ENCODE measurements around the gene KDM4C.

The KDM4C gene

DNA sequence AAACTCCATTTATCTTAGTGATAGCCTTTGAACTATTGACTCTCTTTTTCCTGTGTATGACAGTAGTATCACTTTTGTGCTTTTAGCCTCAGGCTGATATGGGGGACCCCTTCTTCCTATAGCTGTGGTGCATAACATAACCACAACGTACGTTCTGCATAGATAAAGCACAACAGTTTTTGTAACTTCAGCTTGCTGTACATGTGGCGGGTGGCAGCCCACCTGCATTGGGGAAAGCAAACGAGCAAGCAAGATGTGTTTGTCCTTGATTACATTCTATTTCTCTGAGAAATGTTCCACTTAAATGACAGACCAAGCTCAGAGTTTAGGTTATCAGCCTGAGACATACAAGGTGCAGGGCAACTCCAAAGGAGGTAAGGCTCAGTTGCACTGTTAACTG lies 309.4 kb downstream of the KDM4C start:
- DNase-seq, result no peak

DNA sequence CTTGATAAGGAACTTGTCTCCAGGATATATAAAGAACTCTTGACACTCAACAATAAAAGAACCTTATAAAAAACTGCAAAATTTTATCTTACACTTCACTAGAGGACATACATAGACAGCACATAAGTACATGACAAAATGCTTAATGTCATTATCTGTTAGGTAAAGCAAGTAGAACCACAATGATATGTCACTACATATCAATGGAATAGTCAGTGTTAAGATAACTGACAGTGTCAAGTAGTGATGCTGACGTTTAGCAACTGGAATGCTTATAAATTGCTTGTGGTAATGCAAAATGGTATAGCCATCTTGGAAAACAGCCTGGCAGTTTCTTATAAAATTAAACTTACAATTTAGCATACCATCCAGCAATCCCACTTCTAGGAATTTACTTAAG lies 314.1 kb downstream of the KDM4C start:
- no peak for DNase-seq

DNA sequence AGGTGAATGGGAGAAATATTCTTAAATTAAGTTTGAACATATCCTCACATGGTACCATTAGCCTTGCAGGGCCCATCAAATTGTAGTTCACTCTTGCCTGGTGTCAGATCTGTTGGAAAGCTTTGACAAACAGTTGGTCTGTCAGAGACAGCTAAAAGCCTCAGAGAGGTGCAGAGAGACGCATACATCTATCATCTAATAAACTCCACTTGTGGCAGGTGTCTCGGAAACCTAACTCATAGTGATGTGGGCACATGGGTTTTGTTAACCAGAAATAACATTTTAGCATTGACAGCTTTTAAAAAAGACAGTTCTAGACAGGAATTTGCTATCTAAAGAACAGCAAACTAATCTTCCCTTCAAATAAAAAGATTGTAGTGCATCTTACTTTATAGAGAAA lies 315.9 kb downstream of the KDM4C start:
- DNase-seq, result no peak

DNA sequence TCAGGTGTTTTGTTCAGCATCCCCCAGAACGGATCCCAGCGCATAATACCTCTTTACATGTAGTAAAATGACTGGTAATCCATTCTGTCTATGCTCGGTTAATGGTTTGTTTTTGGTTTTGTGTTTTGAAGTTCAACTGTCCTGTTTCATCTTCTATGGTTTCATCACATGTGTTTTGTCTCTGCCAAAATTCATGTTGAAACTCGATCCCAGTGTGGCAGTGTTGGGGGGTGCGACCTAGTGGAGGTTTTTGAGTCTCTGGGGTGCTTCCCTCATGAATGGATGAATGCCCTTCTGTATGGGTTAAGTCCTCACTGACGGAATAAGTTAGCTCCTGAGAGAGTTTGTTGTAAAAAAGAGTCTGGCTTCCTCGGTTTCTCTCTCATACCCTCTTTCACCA lies 317.4 kb downstream of the KDM4C start:
- DNase-seq, result no peak

DNA sequence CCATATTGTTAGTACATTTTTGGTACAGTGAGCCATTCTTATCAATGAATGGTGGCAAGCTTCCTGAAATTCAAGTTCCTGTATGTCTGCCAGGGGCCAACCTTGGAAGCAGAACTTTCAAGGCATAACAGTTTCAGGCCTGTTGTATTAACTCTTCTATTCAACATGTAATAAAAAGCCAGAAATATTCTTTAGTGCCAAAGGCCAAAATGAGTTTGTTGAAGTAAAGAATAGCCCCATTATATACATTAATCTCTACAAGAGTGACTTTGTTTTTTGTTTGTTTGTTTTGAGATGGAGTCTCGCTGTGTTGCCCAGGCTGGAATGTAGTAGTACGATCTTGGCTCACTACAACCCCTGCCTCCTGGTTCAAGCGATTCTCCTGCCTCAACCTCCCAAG lies 321.3 kb downstream of the KDM4C start:
- no peak for DNase-seq

DNA sequence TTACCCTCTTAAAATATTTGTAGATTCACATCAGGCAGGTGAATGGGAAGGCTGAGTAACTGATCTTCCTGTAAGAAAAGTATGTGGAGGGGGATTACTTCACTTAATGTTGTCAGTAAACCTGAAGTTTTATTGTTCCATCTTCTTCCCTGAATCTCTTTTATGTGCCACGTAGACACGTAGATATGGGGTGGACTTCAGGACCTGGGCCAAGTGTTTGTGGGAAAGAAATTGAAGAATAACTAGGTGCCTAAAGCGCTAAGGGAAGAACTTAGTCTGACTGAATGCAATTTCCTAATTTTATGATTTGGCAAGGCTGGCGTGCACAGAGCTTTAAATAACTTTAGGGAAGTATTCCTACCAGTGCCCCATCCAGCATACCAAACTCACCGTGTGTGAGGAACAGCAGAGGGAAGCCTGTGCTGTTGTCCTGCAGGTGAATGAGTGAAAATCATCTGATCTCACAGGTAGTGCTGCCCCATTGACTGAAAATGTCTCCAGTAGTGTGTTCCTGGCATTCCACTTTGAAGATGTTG lies 323.4 kb downstream of the KDM4C start:
- no peak for DNase-seq

DNA sequence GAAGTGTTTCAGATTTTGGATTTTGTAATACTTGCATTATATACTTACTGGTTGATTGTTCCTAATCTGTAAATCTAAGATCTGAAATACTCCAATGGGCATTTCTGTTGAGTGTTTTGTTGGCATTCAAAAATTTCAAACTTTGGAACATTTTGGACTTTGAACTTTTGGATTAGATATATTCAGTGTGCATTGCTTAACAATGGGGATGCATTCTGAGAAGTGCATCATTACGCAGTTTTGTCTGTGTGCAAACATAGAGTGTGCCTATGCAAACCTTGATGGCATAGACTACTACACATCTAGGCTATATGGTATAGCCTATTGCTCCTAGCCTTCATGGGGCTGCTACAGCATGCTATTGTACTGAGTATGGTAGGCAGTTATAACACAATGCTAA lies 325.4 kb downstream of the KDM4C start:
- DNase-seq, result no peak

DNA sequence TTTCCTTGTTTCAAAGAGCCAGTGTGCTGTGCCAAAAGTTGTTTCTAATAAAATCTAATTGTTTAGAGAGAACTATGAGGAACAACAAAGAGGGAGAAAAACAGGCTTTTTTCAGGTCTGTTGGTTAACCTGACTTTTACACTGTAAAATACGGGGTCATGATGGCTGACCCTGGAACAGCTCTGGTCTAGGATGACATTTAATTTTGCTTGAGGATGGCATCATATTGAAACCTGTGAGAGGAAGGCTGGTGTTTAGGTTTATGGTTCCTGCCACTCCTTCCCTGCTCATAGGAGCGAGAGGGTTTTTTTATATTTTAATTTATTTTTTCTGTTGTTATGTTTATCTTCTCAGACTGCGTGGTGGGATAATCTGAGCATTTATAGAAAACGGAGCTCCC lies 327.6 kb downstream of the KDM4C start:
- no peak for DNase-seq

DNA sequence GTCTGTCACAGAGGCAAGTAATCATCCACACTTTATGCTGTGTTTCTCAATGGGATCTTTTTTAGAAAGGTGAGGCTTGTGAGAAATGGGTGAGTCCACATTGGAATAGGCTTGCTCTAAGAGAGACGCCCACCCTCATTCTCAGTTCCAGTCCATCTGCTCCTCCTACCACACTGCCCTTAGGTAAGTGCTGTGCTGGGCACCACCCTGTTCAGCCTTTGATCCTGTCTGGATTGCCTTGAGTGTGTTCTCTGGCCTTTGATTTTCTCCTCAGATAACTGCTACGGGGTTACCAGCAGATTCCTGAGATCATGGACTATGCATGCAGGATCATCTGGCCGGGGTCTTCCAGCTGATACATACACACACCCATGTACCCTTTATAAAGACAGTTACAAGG lies 328.6 kb downstream of the KDM4C start:
- no peak for DNase-seq

DNA sequence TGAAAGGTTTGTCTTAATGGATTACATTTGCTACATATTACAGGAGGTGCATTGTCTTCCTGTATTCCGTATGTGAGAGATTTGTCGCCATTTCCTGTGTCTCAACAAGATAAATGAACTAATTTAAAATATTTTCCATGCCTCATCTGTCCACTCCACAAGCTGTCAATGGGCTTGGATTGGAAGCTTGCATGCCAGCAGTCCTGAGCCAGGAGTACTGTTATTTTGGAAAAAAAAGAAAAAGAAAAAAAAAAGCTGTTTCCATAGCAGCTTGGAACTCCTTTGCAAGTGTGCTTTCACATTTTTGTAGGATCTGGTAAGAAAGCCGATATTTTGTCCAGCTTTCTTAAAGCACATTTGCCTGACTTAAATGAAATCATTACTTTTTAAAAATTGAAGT lies 330.8 kb downstream of the KDM4C start:
- DNase-seq, result no peak

DNA sequence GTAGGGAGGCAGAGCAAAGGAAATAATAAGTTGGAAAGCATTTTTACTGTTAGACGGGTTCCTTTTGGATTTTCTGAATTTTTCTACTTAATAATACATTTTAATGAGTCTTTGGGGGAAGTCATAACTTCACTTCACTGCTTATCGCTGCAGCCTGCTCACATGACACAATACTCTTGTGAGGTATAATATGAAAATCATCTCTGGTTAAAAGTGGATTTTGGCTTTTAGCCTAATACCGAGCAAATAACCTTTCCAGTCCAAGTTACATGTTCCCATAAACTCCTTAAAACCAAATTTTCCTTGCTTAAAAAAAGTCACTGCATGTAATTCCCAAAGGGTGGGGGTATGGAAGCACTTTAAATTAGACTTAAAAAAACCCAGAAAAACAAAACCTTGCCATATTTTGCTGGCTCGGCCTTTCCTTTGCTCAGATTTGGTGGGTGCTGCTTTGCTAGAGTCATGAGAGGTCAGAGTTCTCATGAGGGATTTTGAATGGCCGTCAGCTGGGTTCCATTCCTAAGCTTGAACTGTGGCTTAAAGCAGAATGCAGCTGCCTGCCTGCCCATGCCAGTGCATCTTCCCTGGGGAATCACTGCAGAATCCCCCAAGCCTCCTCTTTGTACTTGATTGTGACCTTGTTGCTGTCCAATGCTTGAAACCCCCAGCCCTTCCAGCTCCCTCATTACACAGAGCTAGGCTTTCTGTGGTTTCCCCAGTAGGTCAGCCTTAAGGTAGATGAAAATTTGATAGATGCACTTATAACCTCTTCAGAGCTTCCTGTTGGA lies 331.8 kb downstream of the KDM4C start:
- no peak for DNase-seq

DNA sequence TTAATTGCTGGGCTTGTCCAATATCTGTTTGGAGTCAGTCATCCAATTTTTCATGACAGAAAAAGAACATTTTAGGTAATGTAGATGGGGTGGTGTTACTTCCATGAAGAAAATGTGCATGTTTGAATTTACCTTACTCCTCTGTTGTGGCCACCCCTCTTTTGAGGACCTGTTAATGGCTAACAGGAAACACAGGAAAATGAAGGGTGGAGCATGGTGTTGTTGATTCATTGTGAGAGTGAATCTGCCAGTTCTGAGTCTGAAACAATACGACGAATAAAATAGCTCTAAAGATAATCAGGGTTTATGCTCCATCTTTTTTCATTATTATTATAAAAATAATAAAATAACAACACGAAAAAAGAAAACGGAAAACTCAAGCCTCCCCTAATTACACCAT lies 335.3 kb downstream of the KDM4C start:
- DNase-seq, result no peak

DNA sequence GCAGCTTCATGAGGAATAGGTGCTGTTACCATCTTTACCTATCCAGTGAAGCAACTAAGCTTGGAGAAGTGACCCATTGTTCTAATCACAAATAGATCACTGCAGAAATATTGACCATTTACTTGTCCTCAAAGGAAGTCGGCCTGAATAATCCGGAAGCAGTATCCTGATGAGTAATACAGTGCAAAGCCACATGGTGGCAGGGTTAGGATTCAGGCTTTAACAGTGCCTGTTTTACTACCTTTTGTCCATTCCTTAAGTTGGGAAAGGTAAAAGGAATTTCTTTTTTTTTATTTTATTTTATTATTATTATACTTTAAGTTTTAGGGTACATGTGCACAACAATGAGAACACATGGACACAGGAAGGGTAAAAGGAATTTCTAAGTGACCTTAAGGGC lies 336.3 kb downstream of the KDM4C start:
- peak in 2 of 3 experiments; percentile 14 to 34 for DNase-seq

DNA sequence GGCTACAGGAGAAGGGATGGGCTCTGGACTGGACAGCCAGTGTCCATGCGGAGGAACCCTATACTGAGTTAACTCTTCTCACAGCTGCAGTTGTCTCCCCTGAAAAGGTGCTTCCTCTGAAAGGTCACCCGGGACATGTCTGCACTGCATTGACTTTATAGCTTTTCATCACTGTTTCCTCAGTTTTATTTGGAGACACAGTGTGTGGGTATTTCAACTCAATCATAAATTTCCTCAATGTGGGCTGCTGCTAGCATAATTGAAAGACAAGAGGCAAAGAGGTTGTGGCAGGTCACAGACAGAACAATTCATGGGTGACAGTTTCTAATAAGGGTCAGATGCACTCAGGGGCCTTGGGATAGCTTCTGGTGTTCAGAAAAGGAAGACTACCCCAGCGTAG lies 336.8 kb downstream of the KDM4C start:
- no peak for DNase-seq

DNA sequence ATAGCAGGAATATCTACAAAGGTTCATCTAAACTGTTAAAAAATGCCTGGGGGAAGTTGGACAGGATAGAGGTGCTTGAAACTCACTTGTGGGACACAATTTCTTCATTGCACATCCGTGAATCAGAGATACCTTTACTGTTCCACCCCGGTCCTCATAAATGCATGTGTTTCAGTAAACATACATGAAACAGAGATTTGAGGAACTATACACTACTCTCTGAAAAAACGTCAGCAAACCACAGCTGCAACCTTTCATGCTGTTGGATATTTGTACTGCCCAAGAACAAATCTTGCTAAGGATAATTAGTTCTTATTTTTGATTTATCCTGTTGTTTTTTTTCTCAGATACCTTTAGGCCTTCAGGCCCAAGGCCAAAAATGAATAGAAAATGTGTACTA lies 337.3 kb downstream of the KDM4C start:
- no peak for DNase-seq

DNA sequence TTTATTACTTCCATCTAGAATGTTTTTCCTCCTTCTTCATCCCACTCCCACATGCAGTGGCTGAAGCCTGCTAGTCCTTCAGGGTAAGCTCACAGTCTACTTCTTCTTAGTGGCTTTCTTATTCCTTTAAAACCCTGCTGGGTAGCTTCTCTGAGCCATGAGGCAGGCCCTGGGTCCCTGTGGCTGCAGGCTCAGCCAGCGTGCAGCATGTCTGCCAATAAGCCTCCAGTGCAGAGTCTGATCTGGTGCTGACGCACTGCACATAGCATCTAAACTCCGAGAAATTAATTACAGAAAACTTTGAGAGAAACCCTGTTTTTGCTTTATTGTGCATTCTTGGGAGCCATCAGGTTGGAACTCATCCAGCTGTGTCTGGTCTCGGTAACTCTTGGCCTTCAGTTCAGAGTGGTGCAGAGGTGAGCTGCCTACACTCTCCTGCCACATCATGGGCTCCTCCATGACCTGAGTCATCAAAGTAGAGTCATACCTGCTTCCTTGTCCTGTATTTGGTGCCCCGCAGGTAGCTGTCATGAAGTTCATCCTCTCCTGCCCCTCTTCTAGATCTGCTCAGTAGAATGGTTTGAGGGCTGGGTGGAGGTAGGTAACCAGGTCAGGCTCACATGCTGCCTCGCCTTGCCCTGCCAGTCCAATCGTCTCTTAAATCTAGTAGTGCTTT lies 339.4 kb downstream of the KDM4C start:
- DNase-seq, result no peak

DNA sequence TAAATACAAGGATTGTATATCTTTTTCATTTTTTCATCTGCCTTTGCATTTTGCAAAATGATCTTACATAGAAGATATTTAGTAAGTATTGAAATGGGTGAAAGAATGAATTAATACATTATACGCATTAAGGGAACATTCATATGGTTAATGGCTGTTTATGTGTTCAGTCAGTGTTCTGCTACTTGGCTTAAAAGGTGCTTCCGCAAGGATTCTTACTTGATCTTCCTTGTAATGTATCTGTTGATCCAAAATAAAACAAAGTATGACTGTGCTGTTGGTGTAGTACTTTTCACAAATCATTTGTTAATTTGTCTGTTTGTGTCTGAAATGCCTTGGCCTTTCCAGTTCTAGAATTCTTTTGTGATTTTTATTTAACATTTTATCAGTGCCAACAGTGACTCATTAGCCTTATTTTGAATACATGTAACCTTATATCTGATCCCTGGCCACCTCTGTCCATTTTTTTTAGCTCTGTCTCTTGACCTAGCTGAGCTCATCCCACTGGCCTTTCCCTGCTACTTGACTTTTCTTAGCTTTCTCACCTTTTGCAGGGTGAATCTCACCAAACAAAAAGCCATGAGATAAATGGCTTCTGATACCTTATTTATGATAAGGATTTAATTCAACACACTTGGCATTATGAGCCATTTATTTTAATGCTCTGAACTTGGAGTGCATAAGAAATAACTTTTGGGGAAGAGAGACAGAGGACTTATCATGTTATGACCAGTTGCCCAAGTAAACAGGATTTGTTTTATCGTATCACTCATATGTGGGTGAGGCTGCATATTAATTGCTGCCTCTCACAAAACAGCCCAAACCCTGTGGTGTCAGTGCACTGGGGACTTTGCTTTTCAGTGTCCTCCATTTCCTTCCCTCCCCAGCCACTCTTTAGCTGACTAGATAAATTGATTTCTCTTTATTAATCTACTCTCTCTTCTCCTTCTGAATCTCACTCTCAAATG lies 340.3 kb downstream of the KDM4C start:
- DNase-seq, result no peak

DNA sequence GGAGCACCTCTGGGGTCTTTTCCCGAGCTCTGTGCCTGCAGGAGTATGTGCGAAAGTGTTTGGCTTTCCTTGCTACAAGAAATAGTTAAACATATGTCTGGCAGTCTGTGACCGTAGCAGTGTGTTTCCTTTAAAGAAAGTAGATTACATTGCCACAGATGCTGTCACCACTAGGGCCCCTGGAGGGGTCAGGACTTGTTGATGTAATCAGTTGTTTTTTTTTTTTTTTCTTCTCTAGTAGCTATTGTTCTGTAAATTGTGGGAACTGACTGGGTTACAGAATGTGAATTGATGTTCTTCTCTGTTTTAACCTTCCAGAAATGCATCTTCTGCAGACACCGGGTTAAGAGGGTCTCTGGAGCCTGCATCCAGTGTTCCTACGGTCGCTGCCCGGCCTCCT lies 345.6 kb downstream of the KDM4C start:
- no peak for DNase-seq

DNA sequence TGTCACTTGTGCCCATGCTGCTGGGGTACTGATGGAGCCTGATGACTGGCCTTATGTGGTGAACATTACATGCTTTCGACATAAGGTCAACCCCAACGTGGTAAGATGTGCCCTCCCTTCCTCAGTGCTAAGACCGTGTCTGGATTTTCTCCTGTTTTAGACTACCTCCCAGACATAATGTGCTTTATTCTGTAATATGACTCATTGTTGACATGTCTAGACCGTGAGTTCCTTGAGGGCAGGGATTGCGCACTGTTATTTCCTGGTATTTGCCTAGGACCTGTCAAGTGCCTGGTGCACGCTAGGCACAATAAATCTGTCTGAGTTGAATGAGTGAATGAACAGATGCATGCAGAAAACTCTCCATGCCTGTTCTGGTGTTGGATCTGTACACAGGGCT lies 346.0 kb downstream of the KDM4C start:
- DNase-seq, result no peak

DNA sequence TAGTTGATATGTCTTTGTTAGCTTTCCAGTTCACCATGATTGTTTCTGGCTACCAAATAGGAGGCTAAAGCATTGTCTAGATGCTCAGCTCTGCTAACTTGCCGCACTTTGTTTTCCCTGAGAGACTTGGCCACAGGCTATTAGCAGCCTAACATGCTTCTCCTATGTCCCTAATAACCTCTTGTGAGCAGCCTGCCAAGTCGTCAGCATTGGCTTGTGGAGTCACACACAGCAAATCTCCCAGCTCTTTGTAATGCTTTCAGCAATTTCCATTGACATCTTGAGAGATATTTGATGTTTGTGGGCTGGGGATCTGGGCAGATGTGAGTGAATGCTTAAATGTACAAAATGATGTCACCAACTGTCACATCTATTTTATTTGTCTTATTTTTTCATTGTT lies 346.9 kb downstream of the KDM4C start:
- DNase-seq, result no peak

DNA sequence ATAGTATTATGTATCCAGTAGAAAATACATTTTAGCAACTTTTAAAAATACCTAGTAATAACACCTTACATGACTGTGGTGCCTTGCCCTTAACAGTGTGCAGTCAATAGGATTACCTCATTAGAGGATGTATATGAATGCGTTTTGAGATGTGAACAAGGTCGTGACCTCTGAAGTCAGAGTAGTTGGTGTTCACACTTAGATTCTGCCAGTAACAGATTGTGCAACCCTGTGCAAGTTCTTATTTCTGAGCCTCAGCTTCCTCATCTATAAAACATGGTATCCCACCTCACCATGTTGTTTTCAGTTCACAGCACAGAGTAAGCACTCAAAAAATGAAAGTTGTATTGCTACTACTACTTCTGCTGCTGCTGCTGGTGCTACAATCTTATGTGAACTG lies 347.3 kb downstream of the KDM4C start:
- no peak for DNase-seq

DNA sequence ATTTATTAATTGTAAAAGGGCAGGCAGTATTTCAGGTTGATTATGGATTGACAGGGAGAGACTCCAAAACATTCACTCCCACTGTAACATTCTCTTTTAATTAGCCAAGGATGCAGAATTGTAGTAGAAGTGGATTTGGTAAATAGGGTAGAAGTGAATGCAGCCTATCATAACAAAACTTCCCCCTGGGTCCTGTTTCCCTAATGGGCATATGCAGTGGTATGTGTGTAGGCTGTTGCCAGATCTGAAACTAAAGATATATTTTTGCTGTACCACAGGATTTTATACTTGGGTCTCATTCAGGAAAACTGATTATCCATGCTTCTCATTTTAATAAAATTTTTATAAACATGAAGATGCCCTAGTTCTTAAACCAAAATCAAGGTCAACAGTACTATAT lies 351.2 kb downstream of the KDM4C start:
- no peak for DNase-seq

DNA sequence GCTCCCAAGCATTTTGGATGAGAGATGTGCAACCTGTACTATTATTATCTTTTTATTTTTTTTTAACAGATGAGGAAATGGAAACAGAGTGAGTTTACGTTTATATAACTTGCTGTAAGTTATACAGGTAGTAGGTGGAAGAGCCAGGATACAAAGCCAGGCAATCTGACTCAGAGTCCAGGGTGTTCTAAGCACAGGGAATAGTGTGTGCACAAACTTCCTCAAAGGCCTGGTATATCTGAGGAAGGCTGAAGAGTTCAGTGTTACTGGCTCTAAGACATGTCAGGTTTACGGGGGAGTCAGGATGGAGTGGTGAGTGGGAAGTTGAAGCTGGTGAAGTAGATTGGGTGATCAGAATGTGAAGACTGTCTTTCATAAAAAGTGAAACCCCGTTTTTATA lies 353.6 kb downstream of the KDM4C start:
- no peak for DNase-seq
